Hepatocyte (in vitro differentiated cells): ENCODE measurements around the gene FLCN. TPM values are rescaled to one million over a fixed set of nuclear protein-coding genes. Genes with fewer than 3 reads are reported as not detected.

Experiments
- DNase-seq: peaks from one replicate; pipeline ENCODE4 v3.0.0-alpha.2; 2016; ENCODE audit warnings: low spot score
- H2AFZ ChIP-seq: fragments of 200-600 bp; sonication (generic); 2 replicates; pipeline ENCODE4 v1.6.0; 2016; ENCODE audit warnings: antibody characterized with exemption, mild to moderate bottlenecking
- H3K27ac ChIP-seq: fragments of 200-600 bp; sonication (generic); 2 replicates; pipeline ENCODE4 v1.5.1; 2016; ENCODE audit warnings: mild to moderate bottlenecking
- H3K27me3 ChIP-seq: fragments of 200-600 bp; sonication (generic); 2 replicates; pipeline ENCODE4 v1.6.1; 2016
- H3K36me3 ChIP-seq: fragments of 200-600 bp; sonication (generic); replicated peaks from 2 replicates; pipeline ENCODE4 v1.5.1; 2016; ENCODE audit warnings: low read depth; ENCODE audit not compliant: insufficient read depth
- H3K4me1 ChIP-seq: fragments of 200-600 bp; sonication (generic); 2 replicates; pipeline ENCODE4 v1.5.1; 2016; ENCODE audit warnings: mild to moderate bottlenecking, moderate library complexity; ENCODE audit not compliant: insufficient read depth
- H3K4me2 ChIP-seq: fragments of 200-600 bp; sonication (generic); 2 replicates; pipeline ENCODE4 v1.6.0; 2016
- H3K4me3 ChIP-seq: fragments of 200-600 bp; sonication (generic); 2 replicates; pipeline ENCODE4 v1.5.1; 2016; ENCODE audit warnings: mild to moderate bottlenecking
- H3K79me2 ChIP-seq: fragments of 200-600 bp; sonication (generic); 2 replicates; pipeline ENCODE4 v1.6.0; 2017; ENCODE audit warnings: mild to moderate bottlenecking
- H3K9me2 ChIP-seq: fragments of 200-600 bp; sonication (generic); replicated peaks from 2 replicates; pipeline ENCODE4 v1.6.0; 2017; ENCODE audit warnings: mild to moderate bottlenecking; ENCODE audit not compliant: insufficient read depth
- H3K9me3 ChIP-seq: fragments of 200-600 bp; sonication (generic); 2 replicates; pipeline ENCODE4 v1.5.1; 2016; ENCODE audit warnings: low read depth, mild to moderate bottlenecking
- H4K20me1 ChIP-seq: fragments of 200-600 bp; sonication (generic); 2 replicates; pipeline ENCODE4 v1.6.0; 2016; ENCODE audit warnings: mild to moderate bottlenecking; ENCODE audit not compliant: insufficient read depth, poor library complexity, severe bottlenecking
- EZH2 ChIP-seq: fragments of 200-600 bp; sonication (generic); IDR thresholded peaks from 2 replicates; pipeline ENCODE4 v1.6.1; 2016; ENCODE audit warnings: antibody characterized with exemption, mild to moderate bottlenecking, borderline replicate concordance
- EZH2phosphoT487 ChIP-seq: fragments of 200-600 bp; sonication (generic); IDR thresholded peaks from one replicate; pipeline ENCODE4 v1.6.1; 2018; ENCODE audit warnings: antibody characterized with exemption, mild to moderate bottlenecking, low read depth, moderate library complexity; ENCODE audit not compliant: unreplicated experiment, severe bottlenecking
- WGBS: methylation state at CpG from one replicate; pipeline ENCODE4 v1.1.6; 2016; ENCODE audit warnings: low lambda C conversion rate; ENCODE audit errors: missing lambda C conversion rate; 5-methylcytosine and 5-hydroxymethylcytosine counted together
- polyA plus RNA-seq: library from polyadenylated mRNA; unstranded; fragments of >200 nt; fragmentation: Nextera tagmentation; extraction: Ambion mirVana; gene quantifications from 2 replicates; pipeline ENCODE4 v1.2.1, GENCODE V29; 2016
- total RNA-seq: library from RNA; depleted of rRNA; stranded (reverse); fragments of >200 nt; gene quantifications from 2 replicates; pipeline ENCODE4 v1.2.3, GENCODE V29; 2014
- TF ChIP-seq, protein P1 (sequence below): fragments of 200-600 bp; sonication (generic); IDR thresholded peaks from 2 replicates; pipeline ENCODE4 v1.5.1; 2016; ENCODE audit warnings: antibody characterized with exemption, mild to moderate bottlenecking; ENCODE audit not compliant: poor library complexity

The FLCN gene
- total and polyA plus RNA-seq, 2 experiments from 2014 or later = 31.0 to 66.2 TPM

DNA sequence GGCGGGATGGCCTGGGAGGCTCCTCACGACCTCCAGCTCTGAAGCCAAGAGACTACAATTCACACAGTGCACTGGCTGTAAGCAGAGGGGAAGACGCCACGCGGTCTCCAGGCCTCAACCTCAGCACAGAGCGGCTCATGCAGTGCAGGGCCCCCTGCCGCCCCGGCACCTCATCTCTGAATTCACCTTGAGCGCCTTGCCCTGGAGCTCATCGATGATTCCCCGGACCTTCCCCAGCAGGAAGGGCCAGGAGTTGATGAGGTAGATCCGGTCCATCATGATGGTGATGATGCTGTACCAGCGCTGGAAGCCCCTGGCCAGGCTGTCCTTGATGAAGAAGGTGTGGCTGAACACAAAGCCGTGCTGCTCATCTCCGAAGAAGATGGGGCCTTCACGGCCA is 13.2 kb downstream of the FLCN start:
- 96% methylated on average over 16 of the region's 16 CpGs for WGBS
- Histone ChIP-seq H3K27ac (no peak overlapping the region), H3K9me2 (no peaks in the 10 kb centered on the region), H3K9me3 (no peaks in the 10 kb centered on the region), H3K4me2 (no peak overlapping the region), H3K4me3 (no peak overlapping the region), H2AFZ (no peak overlapping the region), H3K36me3 (no peaks in the 10 kb centered on the region), H3K27me3 (no peaks in the 10 kb centered on the region), H3K79me2 (no peaks in the 10 kb centered on the region), H3K4me1 (no peaks in the 10 kb centered on the region), H4K20me1 (peaks cover 26% of the 10 kb centered on the region)
- no peak for DNase-seq
- TF ChIP-seq, protein P1, sequence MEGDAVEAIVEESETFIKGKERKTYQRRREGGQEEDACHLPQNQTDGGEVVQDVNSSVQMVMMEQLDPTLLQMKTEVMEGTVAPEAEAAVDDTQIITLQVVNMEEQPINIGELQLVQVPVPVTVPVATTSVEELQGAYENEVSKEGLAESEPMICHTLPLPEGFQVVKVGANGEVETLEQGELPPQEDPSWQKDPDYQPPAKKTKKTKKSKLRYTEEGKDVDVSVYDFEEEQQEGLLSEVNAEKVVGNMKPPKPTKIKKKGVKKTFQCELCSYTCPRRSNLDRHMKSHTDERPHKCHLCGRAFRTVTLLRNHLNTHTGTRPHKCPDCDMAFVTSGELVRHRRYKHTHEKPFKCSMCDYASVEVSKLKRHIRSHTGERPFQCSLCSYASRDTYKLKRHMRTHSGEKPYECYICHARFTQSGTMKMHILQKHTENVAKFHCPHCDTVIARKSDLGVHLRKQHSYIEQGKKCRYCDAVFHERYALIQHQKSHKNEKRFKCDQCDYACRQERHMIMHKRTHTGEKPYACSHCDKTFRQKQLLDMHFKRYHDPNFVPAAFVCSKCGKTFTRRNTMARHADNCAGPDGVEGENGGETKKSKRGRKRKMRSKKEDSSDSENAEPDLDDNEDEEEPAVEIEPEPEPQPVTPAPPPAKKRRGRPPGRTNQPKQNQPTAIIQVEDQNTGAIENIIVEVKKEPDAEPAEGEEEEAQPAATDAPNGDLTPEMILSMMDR = no peak
- no peak for TF ChIP-seq EZH2phosphoT487
- no peak for TF ChIP-seq EZH2

DNA sequence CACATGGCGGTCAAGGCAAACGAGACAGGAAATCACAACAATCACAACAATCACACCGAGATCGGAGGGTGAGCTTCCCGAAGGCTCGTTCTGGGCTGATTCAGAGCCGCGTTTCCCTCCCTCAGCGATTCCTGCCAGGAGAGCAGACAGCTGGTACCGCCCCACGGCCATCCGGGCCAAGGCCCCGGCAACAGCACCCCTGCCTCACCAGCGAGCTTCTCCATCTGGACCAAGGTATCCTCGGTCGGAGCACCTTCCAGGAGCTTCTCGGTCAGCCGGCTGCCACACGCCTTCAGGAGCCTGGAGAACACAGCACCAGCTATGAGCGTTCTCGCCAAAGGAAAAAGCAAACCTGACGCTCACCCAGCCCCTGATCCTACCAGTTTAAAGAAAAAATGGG is 15.6 kb downstream of the FLCN start:
- H3K79me2 ChIP-seq = no peaks in the 10 kb centered on the region
- TF ChIP-seq, protein P1 = no peak
- no peak for TF ChIP-seq EZH2phosphoT487
- TF ChIP-seq EZH2 = no peak

DNA sequence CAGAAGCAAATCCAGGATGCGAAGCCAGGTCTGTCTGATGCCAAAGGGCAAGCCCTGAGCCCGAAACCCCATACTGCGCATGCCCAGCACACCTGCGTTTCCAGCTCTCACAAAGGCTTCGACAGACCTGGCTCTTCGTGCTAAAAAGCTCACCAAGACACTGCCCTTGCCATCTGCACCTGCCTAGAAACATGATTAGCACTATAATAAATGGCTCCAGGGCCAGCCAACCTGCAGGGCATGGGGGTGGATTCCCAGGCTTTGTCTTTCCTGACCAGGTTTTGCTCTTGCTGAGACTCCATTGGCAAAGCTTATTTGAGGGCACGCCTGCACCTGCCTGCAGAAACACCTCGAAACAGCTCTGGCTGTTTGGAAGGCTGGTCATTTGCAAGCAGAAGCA is 16.4 kb downstream of the FLCN start:
- no peaks in the 10 kb centered on the region for H3K4me1 ChIP-seq
- TF ChIP-seq, protein P1 = no peak
- TF ChIP-seq EZH2phosphoT487 = no peak
- no peak for TF ChIP-seq EZH2
- H3K36me3 ChIP-seq = no peaks in the 10 kb centered on the region
- H4K20me1 ChIP-seq = peaks cover 13% of the 10 kb centered on the region
- no peak for DNase-seq
- no peaks in the 10 kb centered on the region for H3K27me3 ChIP-seq
- no peaks in the 10 kb centered on the region for H3K79me2 ChIP-seq
- no peaks in the 10 kb centered on the region for H3K9me2 ChIP-seq
- H2AFZ ChIP-seq = no peak overlapping the region
- H3K27ac ChIP-seq = no peak overlapping the region
- H3K4me3 ChIP-seq = no peak overlapping the region
- no peak overlapping the region for H3K4me2 ChIP-seq
- no peaks in the 10 kb centered on the region for H3K9me3 ChIP-seq
- WGBS = 98% methylated on average over 8 of the region's 8 CpGs

More for the DNA sequence above, 15.6 kb downstream of the FLCN start:
- H3K9me2 ChIP-seq = no peaks in the 10 kb centered on the region
- 99% methylated on average over 22 of the region's 22 CpGs for WGBS
- no peak overlapping the region for H3K4me3 ChIP-seq
- no peaks in the 10 kb centered on the region for H3K36me3 ChIP-seq
- no peak for DNase-seq
- H2AFZ ChIP-seq = no peak overlapping the region
- no peaks in the 10 kb centered on the region for H3K4me1 ChIP-seq
- H4K20me1 ChIP-seq = peaks cover 13% of the 10 kb centered on the region
- no peaks in the 10 kb centered on the region for H3K9me3 ChIP-seq
- H3K27ac ChIP-seq = no peak overlapping the region
- H3K4me2 ChIP-seq = no peak overlapping the region
- no peaks in the 10 kb centered on the region for H3K27me3 ChIP-seq

DNA sequence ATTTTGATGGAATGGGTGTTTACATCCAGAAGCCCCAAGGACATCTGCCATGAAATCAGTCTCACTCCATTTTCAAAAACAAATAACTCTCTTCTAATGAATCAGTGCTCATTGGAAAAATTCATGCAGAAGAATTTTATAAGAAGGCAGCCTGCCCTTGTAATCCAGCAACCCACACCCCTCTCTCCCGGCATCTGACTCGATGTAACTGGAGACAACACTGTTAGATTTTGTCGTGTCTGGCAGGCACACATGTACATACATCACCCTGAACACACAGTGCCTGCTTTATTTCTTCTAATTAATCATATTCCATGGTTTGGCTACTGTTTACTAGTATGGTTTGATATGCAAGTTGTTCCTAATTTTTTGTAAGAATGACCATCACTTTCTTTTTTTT is 19.0 kb downstream of the FLCN start:
- Histone ChIP-seq H3K4me2 (no peak overlapping the region), H3K79me2 (no peaks in the 10 kb centered on the region), H3K27ac (no peak overlapping the region), H4K20me1 (peaks cover 5% of the 10 kb centered on the region), H3K27me3 (no peaks in the 10 kb centered on the region), H3K36me3 (no peaks in the 10 kb centered on the region), H3K4me3 (no peak overlapping the region), H3K4me1 (no peaks in the 10 kb centered on the region), H3K9me3 (no peaks in the 10 kb centered on the region), H2AFZ (no peak overlapping the region), H3K9me2 (no peaks in the 10 kb centered on the region)
- 89% methylated on average over 3 of the region's 3 CpGs for WGBS
- no peak for TF ChIP-seq EZH2phosphoT487
- TF ChIP-seq, protein P1 = no peak
- TF ChIP-seq EZH2 = no peak
- no peak for DNase-seq
